ENCODE data around the gene SAMD9. TPM values are rescaled to one million over a fixed set of nuclear protein-coding genes. Genes with fewer than 3 reads are reported as not detected.
"Not testable (repeated sequence)": the region's sequence is repeated elsewhere in the genome, so short reads cannot be mapped to it uniquely, and the experiment has no call there.

The SAMD9 gene
- total RNA-seq, 1 experiment from 2014 or later: 28.8 TPM

DNA sequence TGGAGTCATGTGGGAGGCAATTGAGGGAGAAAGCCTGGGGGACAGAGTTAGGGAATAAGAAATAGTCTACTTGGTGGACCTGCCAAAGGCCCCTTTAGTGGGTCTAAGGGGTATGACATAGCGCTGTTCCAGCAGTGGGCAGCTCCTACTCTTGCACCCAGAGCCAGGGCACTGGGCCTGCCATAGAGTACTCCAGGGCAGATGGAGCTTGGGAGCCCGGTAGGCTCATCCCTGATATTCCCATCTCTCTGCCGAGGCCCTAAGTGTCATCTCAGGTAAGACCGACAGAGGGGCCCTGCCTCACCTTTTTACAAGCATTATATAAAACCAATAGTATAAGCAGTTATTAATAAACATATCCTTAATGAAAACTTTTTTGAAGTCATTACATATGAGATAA, 20.8 kb upstream of the SAMD9 start:
- no peaks in the 10 kb centered on the region for H3K79me2 ChIP-seq (ENCODE audit: low read length)
- peaks cover 8% of the 10 kb centered on the region; the same call in 1 of the 2 replicates for H3K36me3 ChIP-seq (ENCODE audit: insufficient read depth, low read length)

DNA sequence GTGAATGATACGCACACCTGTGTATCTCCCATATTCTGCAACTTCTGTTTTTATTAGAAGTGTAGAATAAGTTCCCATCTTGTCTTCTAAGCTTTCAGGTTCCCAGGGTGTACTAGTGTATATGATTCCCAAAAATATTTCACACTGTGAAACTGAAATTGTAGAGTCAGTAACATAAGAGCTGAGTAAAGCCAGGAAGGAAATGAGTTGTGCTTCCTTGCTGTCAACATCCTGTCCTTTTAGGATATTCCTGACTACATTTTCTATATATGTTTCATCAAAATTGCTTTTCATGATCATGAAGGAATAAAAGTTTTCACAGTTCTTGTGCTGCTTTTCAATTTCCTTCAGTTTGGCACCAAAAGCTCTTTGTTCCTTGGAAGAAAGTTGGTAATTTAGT, 15.2 kb upstream of the SAMD9 start:
- H3K27me3 ChIP-seq (ENCODE audit: low read length): no peaks in the 10 kb centered on the region
- 0 out of 2 replicates have a peak, but pooled peaks cover 3% of the 10 kb centered on the region for H3K9me2 ChIP-seq (replicated peaks; ENCODE audit: insufficient read depth, low read length)
- H3K4me2 ChIP-seq (ENCODE audit: low read depth, low read length, poor library complexity, severe bottlenecking): no peak overlapping the region
- H2AFZ ChIP-seq (ENCODE audit: low read length): no peak overlapping the region
- no peaks in the 10 kb centered on the region for H4K20me1 ChIP-seq (ENCODE audit: insufficient read depth, low read depth, low read length)
- no peak for DNase-seq
- no peaks in the 10 kb centered on the region for H3K4me1 ChIP-seq (ENCODE audit: low read length)
- H3K79me2 ChIP-seq (ENCODE audit: low read length): no peaks in the 10 kb centered on the region
- no peak overlapping the region for H3K27ac ChIP-seq (ENCODE audit: low read length)
- H3K9me3 ChIP-seq (ENCODE audit: low read length): no peaks in the 10 kb centered on the region
- no peak overlapping the region for H3K4me3 ChIP-seq (ENCODE audit: low read length)
- H3K36me3 ChIP-seq (ENCODE audit: insufficient read depth, low read length): peaks cover 8% of the 10 kb centered on the region; the same call in 1 of the 2 replicates
- no peak overlapping the region for H3K9ac ChIP-seq (ENCODE audit: low read length)

More for the DNA sequence above, 20.8 kb upstream of the SAMD9 start:
- H3K9ac ChIP-seq (ENCODE audit: low read length): no peak overlapping the region
- DNase-seq: no peak
- H2AFZ ChIP-seq (ENCODE audit: low read length): no peak overlapping the region
- no peak overlapping the region for H3K4me3 ChIP-seq (ENCODE audit: low read length)
- no peak overlapping the region for H3K4me2 ChIP-seq (ENCODE audit: low read depth, low read length, poor library complexity, severe bottlenecking)
- H4K20me1 ChIP-seq (ENCODE audit: insufficient read depth, low read depth, low read length): no peaks in the 10 kb centered on the region
- no peaks in the 10 kb centered on the region for H3K4me1 ChIP-seq (ENCODE audit: low read length)
- H3K27me3 ChIP-seq (ENCODE audit: low read length): no peaks in the 10 kb centered on the region
- no peaks in the 10 kb centered on the region for H3K9me3 ChIP-seq (ENCODE audit: low read length)
- H3K27ac ChIP-seq (ENCODE audit: low read length): no peak overlapping the region
- H3K9me2 ChIP-seq (replicated peaks; ENCODE audit: insufficient read depth, low read length): 0 out of 2 replicates have a peak, but pooled peaks cover 3% of the 10 kb centered on the region

DNA sequence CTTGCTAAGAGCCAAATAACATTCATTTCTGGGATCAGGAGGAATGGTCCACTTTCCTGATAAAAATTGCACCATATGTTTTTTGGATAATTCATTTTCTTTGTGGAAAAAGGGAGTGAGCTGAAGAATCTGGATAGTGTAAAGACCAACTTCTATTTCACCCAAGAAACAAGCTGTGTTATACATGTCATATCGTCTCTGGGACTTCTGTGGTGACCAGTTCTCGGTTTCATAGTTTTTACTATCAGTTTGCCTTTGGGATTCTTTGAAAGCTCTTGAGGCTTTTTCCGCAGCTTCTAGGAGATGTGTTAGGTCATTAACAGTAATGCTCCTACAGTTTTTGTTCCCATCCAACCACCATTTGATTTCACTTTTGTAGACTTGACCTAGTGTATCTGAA, 14.4 kb upstream of the SAMD9 start:
- H3K9ac ChIP-seq (ENCODE audit: low read length): no peak overlapping the region
- H3K27ac ChIP-seq (ENCODE audit: low read length): no peak overlapping the region
- H3K4me3 ChIP-seq (ENCODE audit: low read length): no peak overlapping the region
- DNase-seq: no peak
- peaks cover 8% of the 10 kb centered on the region; the same call in 1 of the 2 replicates for H3K36me3 ChIP-seq (ENCODE audit: insufficient read depth, low read length)
- H3K9me2 ChIP-seq (replicated peaks; ENCODE audit: insufficient read depth, low read length): 0 out of 2 replicates have a peak, but pooled peaks cover 3% of the 10 kb centered on the region
- H2AFZ ChIP-seq (ENCODE audit: low read length): no peak overlapping the region
- no peak overlapping the region for H3K4me2 ChIP-seq (ENCODE audit: low read depth, low read length, poor library complexity, severe bottlenecking)
- no peaks in the 10 kb centered on the region for H3K4me1 ChIP-seq (ENCODE audit: low read length)
- H4K20me1 ChIP-seq (ENCODE audit: insufficient read depth, low read depth, low read length): no peaks in the 10 kb centered on the region
- no peaks in the 10 kb centered on the region for H3K79me2 ChIP-seq (ENCODE audit: low read length)
- no peaks in the 10 kb centered on the region for H3K9me3 ChIP-seq (ENCODE audit: low read length)
- no peaks in the 10 kb centered on the region for H3K27me3 ChIP-seq (ENCODE audit: low read length)

DNA sequence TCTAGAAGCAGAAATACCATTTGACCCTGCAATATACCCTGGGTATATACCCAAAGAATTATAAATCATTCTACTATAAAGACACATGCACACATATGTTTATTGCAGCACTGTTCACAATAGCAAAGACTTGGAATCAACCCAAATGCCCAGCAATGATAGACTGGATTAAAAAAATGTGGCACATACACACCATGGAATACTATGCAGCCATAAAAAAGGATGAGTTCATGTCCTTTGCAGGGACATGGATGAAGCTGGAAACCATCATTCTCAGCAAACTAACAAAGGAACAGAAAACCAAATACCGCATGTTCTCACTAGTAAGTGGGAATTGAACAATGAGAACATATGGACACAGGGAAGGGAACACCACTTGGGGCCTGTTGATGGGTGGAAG, 9.2 kb upstream of the SAMD9 start:
- not testable (repeated sequence) for H3K4me2 ChIP-seq (ENCODE audit: low read depth, low read length, poor library complexity, severe bottlenecking); H3K9ac ChIP-seq (ENCODE audit: low read length)

DNA sequence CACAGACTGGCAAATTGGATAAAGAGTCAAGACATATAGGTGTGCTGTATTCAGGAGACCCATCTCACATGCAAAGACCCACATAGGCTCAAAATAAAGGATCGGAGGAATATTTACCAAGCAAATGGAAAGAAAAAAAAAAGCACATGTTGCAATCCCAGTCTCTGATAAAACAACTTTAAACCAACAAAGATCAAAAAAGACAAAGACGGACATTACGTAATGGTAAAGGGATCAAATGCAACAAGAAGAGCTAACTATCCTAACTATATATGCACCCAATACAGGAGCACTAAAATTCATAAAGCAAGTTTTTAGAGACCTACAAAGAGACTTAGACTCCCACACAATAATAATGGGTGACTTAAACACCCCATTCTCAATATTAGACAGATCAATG, 5.8 kb upstream of the SAMD9 start:
- not testable (repeated sequence) for H3K4me1 ChIP-seq (ENCODE audit: low read length); H3K9ac ChIP-seq (ENCODE audit: low read length); H3K4me2 ChIP-seq (ENCODE audit: low read depth, low read length, poor library complexity, severe bottlenecking); H3K4me3 ChIP-seq (ENCODE audit: low read length); DNase-seq; H2AFZ ChIP-seq (ENCODE audit: low read length); H3K9me2 ChIP-seq (replicated peaks; ENCODE audit: insufficient read depth, low read length); H3K27ac ChIP-seq (ENCODE audit: low read length); H4K20me1 ChIP-seq (ENCODE audit: insufficient read depth, low read depth, low read length); H3K9me3 ChIP-seq (ENCODE audit: low read length); H3K27me3 ChIP-seq (ENCODE audit: low read length); H3K79me2 ChIP-seq (ENCODE audit: low read length); H3K36me3 ChIP-seq (ENCODE audit: insufficient read depth, low read length)

More for the DNA sequence above, 9.2 kb upstream of the SAMD9 start:
- not testable (repeated sequence) for DNase-seq; H3K4me3 ChIP-seq (ENCODE audit: low read length); H3K9me3 ChIP-seq (ENCODE audit: low read length); H3K9me2 ChIP-seq (replicated peaks; ENCODE audit: insufficient read depth, low read length); H2AFZ ChIP-seq (ENCODE audit: low read length); H3K27me3 ChIP-seq (ENCODE audit: low read length); H4K20me1 ChIP-seq (ENCODE audit: insufficient read depth, low read depth, low read length); H3K36me3 ChIP-seq (ENCODE audit: insufficient read depth, low read length); H3K79me2 ChIP-seq (ENCODE audit: low read length); H3K4me1 ChIP-seq (ENCODE audit: low read length); H3K27ac ChIP-seq (ENCODE audit: low read length)

DNA sequence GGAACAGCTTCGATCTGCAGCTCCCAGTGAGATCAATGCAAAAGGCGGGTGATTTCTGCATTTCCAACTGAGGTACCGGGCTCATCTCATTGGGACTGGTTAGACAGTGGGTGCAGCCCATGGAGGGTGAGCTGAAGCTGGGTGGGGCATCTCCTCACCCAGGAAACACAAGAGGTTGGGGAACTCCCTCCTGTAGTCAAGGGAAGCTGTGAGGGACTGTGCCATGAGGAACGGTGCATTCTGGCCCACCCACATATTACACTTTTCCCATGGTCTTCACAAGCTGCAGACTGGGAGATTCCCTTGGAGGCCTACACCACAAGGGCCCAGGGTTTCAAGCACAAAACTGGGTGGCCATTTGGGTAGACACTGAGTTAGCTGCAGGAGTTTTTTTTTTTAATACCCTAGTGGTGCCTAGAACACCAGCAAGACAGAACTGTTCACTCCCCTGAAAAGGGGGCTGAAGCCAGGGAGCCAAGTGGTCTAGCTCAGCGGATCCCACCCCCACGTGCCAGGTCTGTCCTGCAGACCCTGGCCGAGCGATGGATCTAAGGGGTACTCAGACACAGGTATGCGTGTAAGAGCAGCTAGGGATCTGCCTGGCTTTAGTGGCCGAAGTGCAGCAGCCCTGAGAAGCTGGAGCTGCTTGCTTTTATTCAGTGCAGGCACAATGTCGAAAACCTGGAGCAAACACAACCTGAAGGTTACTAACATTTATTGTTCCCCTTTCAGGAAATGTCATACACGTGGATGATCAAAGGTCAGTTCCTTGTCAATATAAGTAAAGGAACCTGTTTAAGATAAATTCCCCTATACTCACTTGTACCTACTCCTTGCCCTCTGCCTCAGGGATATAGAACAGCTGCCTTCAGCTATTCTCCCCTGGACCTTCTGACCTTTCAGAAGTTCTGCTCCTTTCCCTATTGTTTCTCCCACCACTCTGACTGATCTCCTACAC, 3.1 kb upstream of the SAMD9 start:
- H3K4me3 ChIP-seq (ENCODE audit: low read length): no peak overlapping the region
- no peaks in the 10 kb centered on the region for H4K20me1 ChIP-seq (ENCODE audit: insufficient read depth, low read depth, low read length)
- no peak overlapping the region for H3K4me2 ChIP-seq (ENCODE audit: low read depth, low read length, poor library complexity, severe bottlenecking)
- H3K36me3 ChIP-seq (ENCODE audit: insufficient read depth, low read length): no peaks in the 10 kb centered on the region
- no peaks in the 10 kb centered on the region for H3K27me3 ChIP-seq (ENCODE audit: low read length)
- H3K27ac ChIP-seq (ENCODE audit: low read length): no peak overlapping the region
- H3K9ac ChIP-seq (ENCODE audit: low read length): no peak overlapping the region
- H3K79me2 ChIP-seq (ENCODE audit: low read length): peaks cover 17% of the 10 kb centered on the region
- no peaks in the 10 kb centered on the region for H3K9me2 ChIP-seq (replicated peaks; ENCODE audit: insufficient read depth, low read length)
- H2AFZ ChIP-seq (ENCODE audit: low read length): no peak overlapping the region
- H3K9me3 ChIP-seq (ENCODE audit: low read length): no peaks in the 10 kb centered on the region
- H3K4me1 ChIP-seq (ENCODE audit: low read length): peaks cover 24% of the 10 kb centered on the region
- DNase-seq: no peak

DNA sequence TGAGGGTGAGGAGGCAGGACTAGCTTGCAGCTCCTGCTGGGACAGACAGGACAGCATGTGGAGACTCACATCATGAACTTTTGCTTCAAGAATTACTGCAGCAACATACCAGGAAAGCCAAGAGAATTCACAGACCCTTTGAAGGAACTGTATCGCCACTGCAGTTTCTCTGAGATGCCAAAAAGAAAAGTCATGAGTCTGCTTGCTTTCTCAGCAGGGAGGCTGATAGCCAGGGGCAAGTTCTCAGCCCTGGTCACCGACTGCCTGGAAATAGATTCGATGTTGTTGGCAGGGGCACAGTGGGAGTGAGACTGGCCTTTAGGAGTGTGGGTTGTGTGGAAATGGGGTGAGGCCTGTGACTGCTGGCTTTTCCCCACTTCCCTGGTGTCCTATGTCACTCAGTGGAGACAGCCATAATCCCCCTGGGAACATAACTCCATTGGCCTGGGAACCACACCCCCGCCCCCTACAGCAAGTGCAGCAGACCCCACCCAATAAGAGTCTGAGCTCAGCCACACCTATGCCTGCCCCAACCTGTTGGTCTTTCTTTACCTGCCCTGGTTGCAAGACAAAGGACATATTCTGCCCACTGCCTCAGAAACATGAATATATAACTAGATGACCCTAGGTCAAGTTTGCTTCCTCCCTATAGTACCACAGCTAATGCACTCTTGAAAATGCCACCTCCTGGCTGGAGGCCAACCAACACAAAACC, 1.6 kb upstream of the SAMD9 start:
- H3K4me2 ChIP-seq (ENCODE audit: low read depth, low read length, poor library complexity, severe bottlenecking): no peak overlapping the region

DNA sequence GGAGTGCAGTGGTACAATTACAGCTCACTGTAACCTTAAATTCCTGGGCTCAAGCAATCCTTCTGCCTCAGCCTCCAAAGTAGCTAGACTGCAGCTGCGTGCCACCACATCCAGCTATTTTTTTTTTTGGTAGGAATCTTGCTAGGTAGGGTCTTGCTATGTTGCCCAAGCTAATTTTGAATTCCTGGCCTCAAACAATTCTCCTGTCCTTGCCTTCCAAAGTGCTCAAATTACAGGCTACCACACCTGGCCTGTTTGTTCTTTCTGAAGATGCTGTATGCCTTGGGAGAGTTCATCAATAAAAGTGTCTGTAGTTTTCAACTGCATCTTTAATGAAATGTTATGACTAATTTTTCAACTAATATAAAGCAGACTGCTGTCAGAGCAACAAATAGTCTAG, 452 bp downstream of the SAMD9 start:
- Histone ChIP-seq H3K4me2 (ENCODE audit: low read depth, low read length, poor library complexity, severe bottlenecking) (peak overlapping the region; percentile 79), H2AFZ (ENCODE audit: low read length) (no peak overlapping the region), H3K9me2 (replicated peaks; ENCODE audit: insufficient read depth, low read length) (no peaks in the 10 kb centered on the region), H3K9me3 (ENCODE audit: low read length) (no peaks in the 10 kb centered on the region), H3K36me3 (ENCODE audit: insufficient read depth, low read length) (peaks cover 10% of the 10 kb centered on the region), H3K27ac (ENCODE audit: low read length) (peak overlapping the region; percentile 60), H3K4me3 (ENCODE audit: low read length) (peak overlapping the region; percentile 69), H3K27me3 (ENCODE audit: low read length) (no peaks in the 10 kb centered on the region), H3K9ac (ENCODE audit: low read length) (peak overlapping the region; percentile 54), H4K20me1 (ENCODE audit: insufficient read depth, low read depth, low read length) (no peaks in the 10 kb centered on the region), H3K4me1 (ENCODE audit: low read length) (peaks cover 31% of the 10 kb centered on the region), H3K79me2 (ENCODE audit: low read length) (peaks cover 34% of the 10 kb centered on the region)
- DNase-seq: peak; percentile 45

More for the DNA sequence above, 1.6 kb upstream of the SAMD9 start:
- no peak overlapping the region for H3K27ac ChIP-seq (ENCODE audit: low read length)
- no peaks in the 10 kb centered on the region for H4K20me1 ChIP-seq (ENCODE audit: insufficient read depth, low read depth, low read length)
- H3K4me1 ChIP-seq (ENCODE audit: low read length): peaks cover 31% of the 10 kb centered on the region
- H2AFZ ChIP-seq (ENCODE audit: low read length): no peak overlapping the region
- peaks cover 9% of the 10 kb centered on the region for H3K36me3 ChIP-seq (ENCODE audit: insufficient read depth, low read length)
- peaks cover 32% of the 10 kb centered on the region for H3K79me2 ChIP-seq (ENCODE audit: low read length)
- H3K4me3 ChIP-seq (ENCODE audit: low read length): no peak overlapping the region
- H3K9me3 ChIP-seq (ENCODE audit: low read length): no peaks in the 10 kb centered on the region
- H3K9me2 ChIP-seq (replicated peaks; ENCODE audit: insufficient read depth, low read length): no peaks in the 10 kb centered on the region
- no peaks in the 10 kb centered on the region for H3K27me3 ChIP-seq (ENCODE audit: low read length)
- DNase-seq: no peak
- no peak overlapping the region for H3K9ac ChIP-seq (ENCODE audit: low read length)

Measured in Karpas-422 (cell line).